K562 (cell line): Measurements from ENCODE around the gene DTNA. TPM values are rescaled to one million over a fixed set of nuclear protein-coding genes. Genes with fewer than 3 reads are reported as not detected.

Experiments
- ATAC-seq: fragments of 200-7000 bp; cut with Tn5 transposase; 3 replicates; pipeline ENCODE4 v1.9.1; 2020; ENCODE audit warnings: moderate library complexity
- BruUV-seq: library from RNA; stranded (reverse); fragments of 400-500 nt; replicated peaks from 2 replicates; lab custom pipeline; 2021; lab: Mats Ljungman, UMichigan
- CTCF ChIA-PET: fragments of 300-600 bp; formaldehyde crosslinking; extraction: SDS; loops from one replicate; lab custom pipeline; 2021; ENCODE audit warnings: low intra/inter-chr PET ratio; lab: Yijun Ruan, JAX
- POLR2A ChIA-PET: fragments of 300-600, 350-650 bp; sonication (Branson Sonifier 250); formaldehyde crosslinking; extraction: SDS; loops from one replicate; lab custom pipeline; 2021; ENCODE audit warnings: antibody characterized with exemption, inconsistent platforms; lab: Yijun Ruan, JAX
- DNase-seq, 4 experiments: peaks; one replicate each; pipeline versions ENCODE4 v3.0.0 to v3.0.0-alpha.2; 2011 to 2018; ENCODE audit warnings: low spot score in 3 of 4, mixed read lengths in 3 of 4; ENCODE audit errors: extremely low read depth in 1 of 4
- FAIRE-seq: peaks from 2 replicates; lab custom pipeline; 2011; peaks lifted over from hg19 to GRCh38; lab: Jason Lieb, UNC
- H2AFZ ChIP-seq: 2 replicates; pipeline ENCODE4 v1.6.0; 2011; ENCODE audit warnings: low read depth, low read length, control low read depth, inconsistent platforms
- H3K27ac ChIP-seq: fragments of 200-600 bp; 3 replicates; pipeline ENCODE4 v1.8.0; 2011; ENCODE audit warnings: low read depth, mild to moderate bottlenecking, control low read depth, inconsistent platforms, low read length, moderate library complexity, mixed read lengths; ENCODE audit errors: extremely low read depth
- H3K27me3 ChIP-seq, 2 experiments: fragments of 300-600 bp in 1 of 2; 2 replicates in 1 of 2; 3 replicates in 1 of 2; pipeline versions ENCODE4 v1.6.0 to v1.8.0; 2011; ENCODE audit warnings: inconsistent platforms in 2 of 2, low read length in 2 of 2, mild to moderate bottlenecking in 1 of 2, mixed read lengths in 1 of 2, moderate library complexity in 1 of 2; ENCODE audit not compliant: control insufficient read depth in 2 of 2, insufficient read depth in 2 of 2
- H3K36me3 ChIP-seq: fragments of 300-600 bp; 3 replicates; pipeline ENCODE4 v1.8.0; 2011; ENCODE audit warnings: mild to moderate bottlenecking, low read length, inconsistent platforms; ENCODE audit not compliant: control insufficient read depth, insufficient read depth
- H3K4me1 ChIP-seq, 2 experiments: fragments of 200-600 bp in 1 of 2; replicated peaks in 1 of 2; 2 replicates in 1 of 2; 3 replicates in 1 of 2; pipeline versions ENCODE4 v1.5.1 to v1.8.0; 2011; ENCODE audit warnings: inconsistent platforms in 2 of 2, low read length in 2 of 2, mild to moderate bottlenecking in 1 of 2, mixed read lengths in 1 of 2, moderate library complexity in 1 of 2; ENCODE audit not compliant: control insufficient read depth in 2 of 2, insufficient read depth in 2 of 2
- H3K4me2 ChIP-seq: 2 replicates; pipeline ENCODE4 v1.6.1; 2011; ENCODE audit warnings: low read length, control low read depth, inconsistent platforms, mixed read lengths; ENCODE audit not compliant: insufficient read depth
- H3K4me3 ChIP-seq: fragments of 200-600 bp; sonication (generic), shearing (Covaris generic); 2 replicates; pipeline ENCODE4 v1.5.1; 2016; ENCODE audit warnings: control low read depth, inconsistent platforms
- H3K79me2 ChIP-seq: fragments of 200-600 bp; 3 replicates; pipeline ENCODE4 v1.8.0; 2011; ENCODE audit warnings: low read length, inconsistent platforms; ENCODE audit not compliant: control insufficient read depth, insufficient read depth
- H3K9ac ChIP-seq, 2 experiments: 2 replicates each; pipeline versions ENCODE4 v1.6.0 to v1.6.1; 2011; ENCODE audit warnings: low read depth in 2 of 2, low read length in 2 of 2, control low read depth in 1 of 2, inconsistent platforms in 1 of 2, mild to moderate bottlenecking in 1 of 2, mixed read lengths in 1 of 2; ENCODE audit not compliant: insufficient read depth in 1 of 2
- H3K9me1 ChIP-seq: one replicate; pipeline ENCODE4 v1.6.0; 2011; ENCODE audit warnings: inconsistent platforms, mild to moderate bottlenecking, low read length, moderate library complexity; ENCODE audit not compliant: control insufficient read depth, insufficient read depth
- H3K9me3 ChIP-seq: replicated peaks from 2 replicates; pipeline ENCODE4 v1.5.1; 2011; ENCODE audit warnings: low read depth, low read length, inconsistent platforms; ENCODE audit not compliant: control insufficient read depth, insufficient read depth
- H4K20me1 ChIP-seq: replicated peaks from 2 replicates; pipeline ENCODE4 v1.6.1; 2011; ENCODE audit warnings: low read length, inconsistent platforms, mixed read lengths; ENCODE audit not compliant: control insufficient read depth, insufficient read depth
- ARID3B ChIP-seq: fragments of 250-450 bp; sonication (Bioruptor Pico); IDR thresholded peaks from 2 replicates; pipeline ENCODE4 v1.4.0; 2020; ENCODE audit warnings: borderline replicate concordance
- GTF2B ChIP-seq: IDR thresholded peaks from 2 replicates; pipeline ENCODE4 v1.6.1; 2011; ENCODE audit not compliant: insufficient read length; ENCODE audit errors: extremely low read depth
- HCFC1 ChIP-seq: IDR thresholded peaks from 2 replicates; pipeline ENCODE4 v1.6.1; 2012; ENCODE audit warnings: low read depth, low read length, improper control_type of control experiment
- HOXB6 ChIP-seq: fragments of 250-450 bp; sonication (Bioruptor Pico); IDR thresholded peaks from 2 replicates; pipeline ENCODE4 v1.5.1; 2022; ENCODE audit warnings: mild to moderate bottlenecking, borderline replicate concordance
- RBBP5 ChIP-seq: fragments of 200-600 bp; sonication (generic); IDR thresholded peaks from 2 replicates; pipeline ENCODE4 v1.6.1; 2012; ENCODE audit warnings: borderline replicate concordance, mild to moderate bottlenecking, low read length, control low read depth, inconsistent platforms; ENCODE audit not compliant: insufficient read depth, poor library complexity, severe bottlenecking
- REST ChIP-seq, 2 experiments: fragments of 450-650 bp; formaldehyde crosslinking in 1 of 2; IDR thresholded peaks; 2 replicates each; pipeline versions ENCODE4 v1.4.0 to v1.6.1; 2014 to 2020; ENCODE audit warnings: mild to moderate bottlenecking in 2 of 2, borderline replicate concordance in 1 of 2, low read depth in 1 of 2
- U2AF1 ChIP-seq: fragments of 200-400 bp; formaldehyde crosslinking; optimal IDR thresholded peaks from 2 replicates; pipeline ENCODE3; 2017; ENCODE audit warnings: mild to moderate bottlenecking, low read depth, low read length, moderate library complexity
- ZBTB5 ChIP-seq: fragments of 450-650 bp; IDR thresholded peaks from 2 replicates; pipeline ENCODE4 v1.6.1; 2017; ENCODE audit warnings: antibody characterized with exemption
- ZNF668 ChIP-seq: fragments of 250-450 bp; sonication (Bioruptor Pico); IDR thresholded peaks from 2 replicates; pipeline ENCODE4 v1.8.0; 2022; ENCODE audit warnings: mild to moderate bottlenecking, inconsistent platforms
- whole genome bisulfite sequencing: fragments of 100-300 bp; shearing (Covaris generic); methylation state at CpG from one replicate; pipeline ENCODE4 v1.1.6; 2016; ENCODE audit warnings: low coverage, mixed read lengths; ENCODE audit not compliant: insufficient coverage; ENCODE audit errors: missing lambda C conversion rate; 5-methylcytosine and 5-hydroxymethylcytosine counted together
- in situ Hi-C: fragments of 300-500 bp; cut with MboI; formaldehyde crosslinking; loops from 4 replicates; pipeline ENCODE4 v1.15.0; 2018; ENCODE audit warnings: inconsistent platforms, mixed read lengths
- intact Hi-C: fragments of 100-400 bp; cut with micrococcal nuclease; formaldehyde crosslinking; loops from 2 replicates; pipeline ENCODE4 v1.14.2; 2022
- polyA plus RNA-seq, 8 experiments: library from polyadenylated mRNA; depleted of rRNA in 4 of 8; stranded (reverse) in 5 of 8; unstranded in 3 of 8; fragments of >200 nt; fragmentation: Nextera tagmentation in 2 of 8; fragmentation: Illumina TruSeq in 1 of 8; extraction: Ambion mirVana in 2 of 8; extraction: Trizol in 1 of 8; gene quantifications; 2 replicates each; pipeline versions ENCODE4 v1.2.1 to v1.2.3, GENCODE V29; 2011 to 2014; ENCODE audit warnings: inconsistent platforms in 1 of 8, missing spikeins in 1 of 8
- total RNA-seq, 7 experiments: library from RNA; depleted of rRNA in 6 of 7; stranded (reverse); fragments of >200 nt in 6 of 7; fragmentation: Illumina TruSeq in 2 of 7; extraction: Trizol in 2 of 7; gene quantifications; 2 replicates each; pipeline versions ENCODE4 v1.2.1 to v1.2.3, GENCODE V29; 2011 to 2021; ENCODE audit warnings: low replicate concordance in 1 of 7

DTNA gene
- total and polyA plus RNA-seq, 9 of the 15 experiments (the other 6 are each of a cell fraction or from before 2014, with no cell fraction given), result 0.07 to 2.4 (median 0.22) TPM; not detected in 2

- no peak overlapping the region for H3K4me2 ChIP-seq
- in situ Hi-C loops (no loop called here), intact Hi-C loops (no loop called here)
- ChIA-PET POLR2A (no interaction called here), CTCF (no interaction called here)
- H3K27me3 ChIP-seq, result no peaks in the 10 kb centered on the region
- no peak for FAIRE-seq
- no peak overlapping the region for H2AFZ ChIP-seq
- no peak for ATAC-seq
- H3K4me1 ChIP-seq, result no peaks in the 10 kb centered on the region
- H3K9me3 ChIP-seq, result no peaks in the 10 kb centered on the region
- no peaks in the 10 kb centered on the region for H4K20me1 ChIP-seq
- H3K79me2 ChIP-seq, result no peaks in the 10 kb centered on the region
- H3K36me3 ChIP-seq, result no peaks in the 10 kb centered on the region
- no peak overlapping the region for H3K27ac ChIP-seq
- H3K9me1 ChIP-seq, result no peaks in the 10 kb centered on the region
- no TSS peak for BruUV-seq
- WGBS, result 2% methylated on average over 3 of the region's 3 CpGs
- no peak overlapping the region for H3K4me3 ChIP-seq
- no peak for DNase-seq
- H3K9ac ChIP-seq, result no peak overlapping the region
- TF ChIP-seq U2AF1, result no peak
- no peak for TF ChIP-seq ARID3B (CRISPR knock-in tag)
- TF ChIP-seq HCFC1, result no peak
- TF ChIP-seq RBBP5, result no peak
- no peak for TF ChIP-seq GTF2B
- no peak for TF ChIP-seq ZNF668
- TF ChIP-seq ZBTB5, result no peak
- TF ChIP-seq HOXB6 (CRISPR knock-in tag), result no peak
- TF ChIP-seq REST (IDR thresholded peaks at IDR 0.05; ENCODE audit: borderline replicate concordance), result no peak
- TF ChIP-seq REST (CRISPR knock-in tag; IDR thresholded peaks at IDR 0.05; ENCODE audit: low read depth), result no peak
These were observed 127.7 kb downstream of the DTNA start for GRCh38 chr18:34837769-34838272.
